GM23338 (cell line): ENCODE measurements around the gene CDK3. TPM values are rescaled to one million over a fixed set of nuclear protein-coding genes. Genes with fewer than 3 reads are reported as not detected.

Source experiments
- ATAC-seq: fragments of 200-7000 bp; cut with Tn5 transposase; 3 replicates; pipeline ENCODE4 v1.9.1; 2020
- DNase-seq: peaks from one replicate; pipeline ENCODE4 v3.0.0-alpha.2; 2015; ENCODE audit warnings: low spot score
- H2AFZ ChIP-seq: fragments of 200-600 bp; sonication (generic); 2 replicates; pipeline ENCODE4 v1.8.0; 2016; ENCODE audit warnings: antibody characterized with exemption, mild to moderate bottlenecking, moderate library complexity
- H3F3A ChIP-seq: fragments of 200-600 bp; sonication (generic); replicated peaks from 2 replicates; pipeline ENCODE4 v1.8.0; 2017; ENCODE audit warnings: antibody characterized with exemption, mixed run types, low read depth
- H3K27ac ChIP-seq: fragments of 200-600 bp; sonication (generic); 2 replicates; pipeline ENCODE4 v1.6.1; 2016; ENCODE audit warnings: low read depth
- H3K27me3 ChIP-seq: fragments of 200-600 bp; sonication (generic); 2 replicates; pipeline ENCODE4 v1.8.0; 2016; ENCODE audit warnings: mild to moderate bottlenecking, mixed run types, moderate library complexity; ENCODE audit not compliant: insufficient read depth
- H3K36me3 ChIP-seq: fragments of 200-600 bp; sonication (generic); 2 replicates; pipeline ENCODE4 v1.8.0; 2016; ENCODE audit warnings: mild to moderate bottlenecking; ENCODE audit not compliant: insufficient read depth
- H3K4me1 ChIP-seq: fragments of 200-600 bp; sonication (generic); 2 replicates; pipeline ENCODE4 v1.8.0; 2016; ENCODE audit warnings: mild to moderate bottlenecking, moderate library complexity; ENCODE audit not compliant: insufficient read depth
- H3K4me2 ChIP-seq: fragments of 200-600 bp; sonication (generic); 2 replicates; pipeline ENCODE4 v1.7.1; 2017; ENCODE audit warnings: mixed run types
- H3K4me3 ChIP-seq: fragments of 200-600 bp; sonication (generic); 2 replicates; pipeline ENCODE4 v1.6.1; 2016; ENCODE audit warnings: mixed run types
- H3K79me2 ChIP-seq: fragments of 200-600 bp; sonication (generic); replicated peaks from 2 replicates; pipeline ENCODE4 v1.8.0; 2017; ENCODE audit warnings: mild to moderate bottlenecking; ENCODE audit not compliant: insufficient read depth
- H3K9me2 ChIP-seq: fragments of 200-600 bp; sonication (generic); 2 replicates; pipeline ENCODE4 v1.8.0; 2017; ENCODE audit not compliant: insufficient read depth
- H4K20me1 ChIP-seq: fragments of 200-600 bp; sonication (generic); replicated peaks from 2 replicates; pipeline ENCODE4 v1.8.0; 2017; ENCODE audit warnings: mild to moderate bottlenecking; ENCODE audit not compliant: insufficient read depth
- H3K27ac Mint-ChIP-seq: 2 replicates; pipeline ENCODE4 v1.8.0; 2020; ENCODE audit warnings: inconsistent platforms, mild to moderate bottlenecking, moderate library complexity, mixed read lengths
- H3K27me3 Mint-ChIP-seq: 3 replicates; pipeline ENCODE4 v1.8.0; 2022; ENCODE audit warnings: low read depth, mild to moderate bottlenecking, moderate library complexity, mixed read lengths, inconsistent platforms; ENCODE audit not compliant: insufficient read depth, poor library complexity
- H3K36me3 Mint-ChIP-seq: 3 replicates; pipeline ENCODE4 v1.8.0; 2021; ENCODE audit warnings: low read depth, mild to moderate bottlenecking, inconsistent platforms, moderate library complexity, mixed read lengths
- H3K4me1 Mint-ChIP-seq: 3 replicates; pipeline ENCODE4 v1.8.0; 2020; ENCODE audit warnings: mild to moderate bottlenecking, inconsistent platforms, mixed read lengths
- H3K4me3 Mint-ChIP-seq: 3 replicates; pipeline ENCODE4 v1.8.0; 2021; ENCODE audit warnings: moderate library complexity, mild to moderate bottlenecking, inconsistent platforms, mixed read lengths
- H3K9me3 Mint-ChIP-seq: 3 replicates; pipeline ENCODE4 v1.8.0; 2020; ENCODE audit warnings: moderate library complexity, mild to moderate bottlenecking, inconsistent platforms, mixed read lengths
- ETS1 ChIP-seq: IDR thresholded peaks from 2 replicates; pipeline ENCODE4 v1.6.1; 2016; ENCODE audit warnings: antibody characterized with exemption
- EZH2 ChIP-seq: fragments of 200-600 bp; sonication (generic); IDR thresholded peaks from one replicate; pipeline ENCODE4 v1.8.0; 2017; ENCODE audit warnings: antibody characterized with exemption, mild to moderate bottlenecking, low read depth; ENCODE audit not compliant: unreplicated experiment
- EZH2phosphoT487 ChIP-seq: fragments of 200-600 bp; sonication (generic); IDR thresholded peaks from one replicate; pipeline ENCODE4 v1.8.1; 2018; ENCODE audit warnings: antibody characterized with exemption; ENCODE audit not compliant: unreplicated experiment
- JUNB ChIP-seq: IDR thresholded peaks from one replicate; pipeline ENCODE4 v1.6.1; 2016; ENCODE audit warnings: antibody characterized with exemption; ENCODE audit not compliant: unreplicated experiment
- REST ChIP-seq: IDR thresholded peaks from one replicate; pipeline ENCODE4 v1.6.1; 2018; ENCODE audit warnings: antibody characterized with exemption; ENCODE audit not compliant: unreplicated experiment
- ZNF114 ChIP-seq: fragments of 250-450 bp; sonication (Bioruptor Pico); IDR thresholded peaks from 2 replicates; pipeline ENCODE4 v1.5.0; 2020; ENCODE audit warnings: mild to moderate bottlenecking, moderate library complexity
- ZNF462 ChIP-seq: fragments of 250-450 bp; sonication (Bioruptor Pico); IDR thresholded peaks from 2 replicates; pipeline ENCODE4 v1.5.0; 2020; ENCODE audit warnings: mild to moderate bottlenecking, moderate library complexity
- polyA plus RNA-seq: library from polyadenylated mRNA; unstranded; fragments of >200 nt; fragmentation: Nextera tagmentation; extraction: Ambion mirVana; gene quantifications from 2 replicates; pipeline ENCODE4 v1.2.1, GENCODE V29; 2016
- total RNA-seq: library from RNA; depleted of rRNA; stranded (reverse); fragments of >200 nt; shearing (Covaris generic); gene quantifications from 2 replicates; pipeline ENCODE4 v1.2.3, GENCODE V29; 2014

CDK3 gene
- total and polyA plus RNA-seq, 2 experiments from 2014 or later: 7.9 to 10.2 TPM

GRCh38 chr17:76039121-76039520 is 38.5 kb downstream of the CDK3 start:
- no peaks in the 10 kb centered on the region; the same call in none of the 2 replicates for H4K20me1 ChIP-seq
- TF ChIP-seq REST (no peak), EZH2 (no peak), EZH2phosphoT487 (no peak), ZNF114 (CRISPR knock-in tag) (no peak), ZNF462 (CRISPR knock-in tag) (no peak), ETS1 (no peak), JUNB (no peak)
- peaks cover 53% of the 10 kb centered on the region for H3K36me3 Mint-ChIP-seq
- 0 out of 2 replicates have a peak overlapping the region, but pooled peaks have one; percentile 72 for H3K27ac ChIP-seq
- no peak overlapping the region for H3K4me3 ChIP-seq
- no peaks in the 10 kb centered on the region for H3K27me3 ChIP-seq
- H3K9me2 ChIP-seq: no peaks in the 10 kb centered on the region
- H3K27ac Mint-ChIP-seq: peak overlapping the region; percentile 72; the same call in 1 of the 2 replicates
- H2AFZ ChIP-seq: no peak overlapping the region
- peaks cover 5% of the 10 kb centered on the region for H3K27me3 Mint-ChIP-seq
- no peak overlapping the region for H3K4me2 ChIP-seq
- no peak overlapping the region for H3K4me3 Mint-ChIP-seq
- H3K4me1 Mint-ChIP-seq: peaks cover 26% of the 10 kb centered on the region
- no peak for ATAC-seq
- no peaks in the 10 kb centered on the region for H3K79me2 ChIP-seq
- peaks cover 18% of the 10 kb centered on the region for H3F3A ChIP-seq
- peaks cover 31% of the 10 kb centered on the region for H3K36me3 ChIP-seq
- peaks cover 10% of the 10 kb centered on the region for H3K4me1 ChIP-seq
- DNase-seq: no peak
- no peaks in the 10 kb centered on the region for H3K9me3 Mint-ChIP-seq
